ENCODE measurements around the gene UBE2QL1.

The UBE2QL1 gene

DNA sequence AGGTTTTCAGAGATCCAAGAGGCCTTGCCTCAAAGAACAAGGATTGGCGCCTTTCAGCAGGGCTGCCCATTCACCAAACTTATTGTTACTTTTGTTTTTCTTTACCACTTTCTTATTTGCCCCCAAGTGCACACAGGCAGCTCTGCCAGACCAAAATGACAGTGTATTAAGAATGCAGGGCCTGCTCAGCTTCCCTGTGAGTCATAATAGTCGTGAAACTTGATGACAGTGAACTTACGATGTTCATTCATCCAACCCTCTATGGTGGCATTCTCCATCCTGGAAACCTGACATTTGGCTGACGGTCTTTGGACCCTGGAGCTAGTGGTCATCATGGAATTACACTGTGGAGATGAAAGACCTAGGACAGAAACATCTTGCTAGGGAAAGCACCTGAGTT, 44.3 kb downstream of the UBE2QL1 start:
- DNase-seq (ENCODE audit: low spot score), result no peak
- TF ChIP-seq, protein P1, sequence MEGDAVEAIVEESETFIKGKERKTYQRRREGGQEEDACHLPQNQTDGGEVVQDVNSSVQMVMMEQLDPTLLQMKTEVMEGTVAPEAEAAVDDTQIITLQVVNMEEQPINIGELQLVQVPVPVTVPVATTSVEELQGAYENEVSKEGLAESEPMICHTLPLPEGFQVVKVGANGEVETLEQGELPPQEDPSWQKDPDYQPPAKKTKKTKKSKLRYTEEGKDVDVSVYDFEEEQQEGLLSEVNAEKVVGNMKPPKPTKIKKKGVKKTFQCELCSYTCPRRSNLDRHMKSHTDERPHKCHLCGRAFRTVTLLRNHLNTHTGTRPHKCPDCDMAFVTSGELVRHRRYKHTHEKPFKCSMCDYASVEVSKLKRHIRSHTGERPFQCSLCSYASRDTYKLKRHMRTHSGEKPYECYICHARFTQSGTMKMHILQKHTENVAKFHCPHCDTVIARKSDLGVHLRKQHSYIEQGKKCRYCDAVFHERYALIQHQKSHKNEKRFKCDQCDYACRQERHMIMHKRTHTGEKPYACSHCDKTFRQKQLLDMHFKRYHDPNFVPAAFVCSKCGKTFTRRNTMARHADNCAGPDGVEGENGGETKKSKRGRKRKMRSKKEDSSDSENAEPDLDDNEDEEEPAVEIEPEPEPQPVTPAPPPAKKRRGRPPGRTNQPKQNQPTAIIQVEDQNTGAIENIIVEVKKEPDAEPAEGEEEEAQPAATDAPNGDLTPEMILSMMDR (IDR thresholded peaks at IDR 0.05; ENCODE audit: extremely low read depth, insufficient read depth, missing control alignments), result no peak
- in situ Hi-C loops (cut with MboI; ENCODE audit: low pct_unique_long_range_greater_than_20kb, low sequenced_read_pairs, unreplicated experiment), result no loop called here

DNA sequence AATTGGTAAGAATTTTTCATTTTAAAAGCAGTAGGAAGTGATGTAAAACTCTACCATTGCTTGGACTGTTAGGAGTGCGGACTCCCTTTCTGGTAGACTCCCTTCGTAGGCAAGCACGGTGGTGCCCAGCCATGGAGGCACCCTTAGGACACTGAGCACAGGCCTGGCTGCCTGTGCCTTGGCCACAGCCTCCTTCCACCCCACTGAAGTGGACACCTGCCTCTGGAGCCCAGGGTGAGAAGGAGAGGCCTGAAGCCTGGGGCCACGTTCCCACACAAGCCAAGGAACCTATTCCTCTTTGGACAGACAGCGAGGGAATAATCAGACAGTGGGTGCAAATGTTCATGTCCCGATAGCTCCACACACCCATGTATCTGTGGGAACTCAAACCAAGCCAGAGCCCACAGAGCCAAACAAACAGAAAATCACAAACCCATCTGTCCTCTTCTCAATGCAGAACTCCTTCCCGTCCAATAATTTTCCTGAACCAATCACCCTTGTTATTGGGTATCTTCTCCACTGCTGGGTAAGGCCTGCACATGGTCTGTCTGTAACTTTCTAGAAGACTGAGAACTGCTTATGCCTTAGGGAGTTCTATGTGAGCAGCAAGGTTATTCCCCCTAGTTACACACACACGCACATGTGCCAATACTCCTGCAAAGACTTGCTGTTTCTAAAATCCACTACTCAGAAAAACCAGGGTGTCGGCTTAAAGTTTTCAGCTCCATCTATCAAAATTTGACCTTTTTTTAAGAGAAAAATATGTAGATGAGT, 45.2 kb downstream of the UBE2QL1 start:
- no peak for DNase-seq (ENCODE audit: low spot score)
- TF ChIP-seq, protein P1 (IDR thresholded peaks at IDR 0.05; ENCODE audit: extremely low read depth, insufficient read depth, missing control alignments), result no peak
- in situ Hi-C loops (cut with MboI; ENCODE audit: low pct_unique_long_range_greater_than_20kb, low sequenced_read_pairs, unreplicated experiment), result no loop called here

DNA sequence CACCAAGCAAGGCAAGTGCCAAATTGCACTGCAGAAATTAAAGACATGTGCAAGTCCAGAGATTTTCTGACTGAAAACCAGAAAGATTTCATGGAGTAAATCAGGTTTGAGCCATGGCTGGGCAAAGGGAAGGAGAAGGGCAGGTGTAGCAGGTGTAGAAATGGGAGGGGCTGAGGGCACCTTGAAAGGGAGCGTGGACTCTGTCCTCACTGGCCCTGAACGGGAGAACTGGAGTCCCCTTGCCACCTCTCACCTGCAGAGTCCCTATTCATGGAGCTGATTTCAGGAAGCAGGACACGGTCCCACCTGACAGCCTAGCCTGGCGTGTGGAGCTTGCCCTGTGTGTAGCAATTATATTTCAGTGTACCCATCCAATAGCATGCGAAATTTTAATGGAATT, 46.3 kb downstream of the UBE2QL1 start:
- DNase-seq (ENCODE audit: low spot score), result no peak
- TF ChIP-seq, protein P1 (IDR thresholded peaks at IDR 0.05; ENCODE audit: extremely low read depth, insufficient read depth, missing control alignments), result no peak
- in situ Hi-C loops (cut with MboI; ENCODE audit: low pct_unique_long_range_greater_than_20kb, low sequenced_read_pairs, unreplicated experiment), result no loop called here

DNA sequence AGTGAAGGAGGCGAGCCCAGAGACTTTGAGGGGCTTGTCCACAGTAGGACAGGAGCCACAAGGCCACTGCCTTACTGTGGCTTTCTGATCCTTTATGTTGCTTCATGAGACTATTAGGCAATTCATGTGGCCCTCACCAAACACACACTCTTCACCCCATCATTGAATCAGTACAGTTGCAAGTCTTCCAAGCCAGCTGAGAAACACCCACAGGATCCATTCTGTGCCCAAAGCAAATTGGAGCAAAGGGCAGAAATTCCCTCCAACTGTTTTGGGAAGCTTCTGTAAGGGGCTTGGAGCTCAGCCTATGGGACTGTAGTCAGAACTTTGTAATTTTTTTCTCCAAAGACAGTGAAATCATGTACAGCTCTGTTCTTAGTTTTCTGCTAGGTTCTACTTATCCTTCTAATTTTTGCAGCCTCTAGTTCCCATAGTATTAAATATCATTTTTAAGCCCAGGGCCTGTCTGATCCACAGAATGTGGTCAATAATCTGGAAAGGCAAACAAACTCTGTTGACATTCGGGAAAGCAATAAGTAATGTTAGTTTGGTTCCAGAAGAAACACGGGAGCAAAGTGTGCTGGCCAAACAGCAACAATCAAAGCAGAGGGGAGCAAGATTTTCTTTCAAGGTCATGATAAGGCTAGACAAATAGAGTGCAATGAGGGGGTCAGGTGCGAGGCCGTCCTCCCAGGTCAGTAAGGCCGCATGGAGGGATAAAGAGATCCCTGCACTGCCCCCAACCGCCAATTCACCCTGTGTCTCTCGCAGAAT, 47.0 kb downstream of the UBE2QL1 start:
- no peak for DNase-seq (ENCODE audit: low spot score)
- TF ChIP-seq, protein P1 (IDR thresholded peaks at IDR 0.05; ENCODE audit: extremely low read depth, insufficient read depth, missing control alignments), result no peak
- in situ Hi-C loops (cut with MboI; ENCODE audit: low pct_unique_long_range_greater_than_20kb, low sequenced_read_pairs, unreplicated experiment), result no loop called here

DNA sequence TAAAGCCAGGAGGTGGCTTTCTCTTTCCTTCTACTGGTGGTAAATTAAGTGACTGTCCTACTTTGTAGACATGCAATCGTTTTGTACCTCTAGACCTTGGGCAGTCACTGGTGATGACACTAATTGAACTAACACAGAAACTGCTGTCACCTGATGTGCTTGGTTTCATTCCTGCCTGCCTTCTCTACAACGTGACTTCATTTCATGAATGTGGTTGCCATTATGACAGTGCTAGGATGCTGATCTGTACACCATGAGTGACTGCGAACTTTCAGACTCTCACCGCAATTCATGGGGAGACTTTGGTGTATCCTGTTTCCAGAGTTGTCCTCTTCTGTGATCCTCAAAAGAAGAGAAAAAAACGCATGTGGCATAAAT, 47.5 kb downstream of the UBE2QL1 start:
- TF ChIP-seq, protein P1 (IDR thresholded peaks at IDR 0.05; ENCODE audit: extremely low read depth, insufficient read depth, missing control alignments), result no peak
- DNase-seq (ENCODE audit: low spot score), result peak; percentile 77
- in situ Hi-C loops (cut with MboI; ENCODE audit: low pct_unique_long_range_greater_than_20kb, low sequenced_read_pairs, unreplicated experiment), result no loop called here

DNA sequence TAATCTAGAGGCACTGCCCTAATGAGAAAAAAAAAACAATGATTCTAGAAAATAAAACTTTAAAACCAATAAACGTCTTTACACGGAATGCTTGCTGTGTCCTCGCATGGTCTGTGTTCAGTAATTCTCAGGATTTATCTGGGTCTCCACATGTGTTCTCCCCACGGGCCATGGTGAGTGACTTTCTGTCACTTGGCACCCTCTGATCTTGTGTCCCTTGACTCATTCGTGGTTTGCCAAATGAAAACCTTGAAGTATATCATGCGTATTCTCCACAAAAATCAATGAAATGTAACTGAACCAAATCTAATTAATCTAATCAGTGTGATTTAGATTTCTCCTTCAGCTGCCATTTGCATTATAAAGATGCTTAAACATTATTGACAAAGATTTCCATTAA, 48.0 kb downstream of the UBE2QL1 start:
- in situ Hi-C loops (cut with MboI; ENCODE audit: low pct_unique_long_range_greater_than_20kb, low sequenced_read_pairs, unreplicated experiment), result no loop called here
- TF ChIP-seq, protein P1 (IDR thresholded peaks at IDR 0.05; ENCODE audit: extremely low read depth, insufficient read depth, missing control alignments), result no peak
- no peak for DNase-seq (ENCODE audit: low spot score)
